Bronchial epithelial cell (primary cell): ENCODE measurements around the gene TXNRD2. TPM values are rescaled to one million over a fixed set of nuclear protein-coding genes. Genes with fewer than 3 reads are reported as not detected.

Experiments used
- DNase-seq: peaks from one replicate; pipeline ENCODE4 v3.0.0-alpha.2; 2010; ENCODE audit warnings: low read depth
- FAIRE-seq: peaks from 2 replicates; lab custom pipeline; 2011; peaks lifted over from hg19 to GRCh38; lab: Jason Lieb, UNC
- H3K27me3 ChIP-seq: 2 replicates; pipeline ENCODE4 v1.5.1; 2011; ENCODE audit warnings: low read length; ENCODE audit not compliant: control insufficient read depth, insufficient read depth
- H3K36me3 ChIP-seq: 2 replicates; pipeline ENCODE4 v1.5.1; 2011; ENCODE audit warnings: low read length; ENCODE audit not compliant: control insufficient read depth, insufficient read depth
- H3K4me3 ChIP-seq: 2 replicates; pipeline ENCODE4 v1.5.1; 2011; ENCODE audit warnings: mild to moderate bottlenecking, low read depth, low read length, control low read depth
- total RNA-seq: library from RNA; depleted of rRNA; stranded (reverse); fragments of >200 nt; gene quantifications from 2 replicates; pipeline ENCODE4 v1.2.1, GENCODE V29; 2014
- TF ChIP-seq, protein P1 (sequence below): IDR thresholded peaks from 2 replicates; pipeline ENCODE4 v1.5.1; 2011; ENCODE audit warnings: mild to moderate bottlenecking, moderate library complexity, low read length, control low read depth, inconsistent platforms; ENCODE audit not compliant: insufficient read depth, severe bottlenecking

The TXNRD2 gene
- total RNA-seq, 1 donor from 2014 or later = 12.9 TPM

DNA sequence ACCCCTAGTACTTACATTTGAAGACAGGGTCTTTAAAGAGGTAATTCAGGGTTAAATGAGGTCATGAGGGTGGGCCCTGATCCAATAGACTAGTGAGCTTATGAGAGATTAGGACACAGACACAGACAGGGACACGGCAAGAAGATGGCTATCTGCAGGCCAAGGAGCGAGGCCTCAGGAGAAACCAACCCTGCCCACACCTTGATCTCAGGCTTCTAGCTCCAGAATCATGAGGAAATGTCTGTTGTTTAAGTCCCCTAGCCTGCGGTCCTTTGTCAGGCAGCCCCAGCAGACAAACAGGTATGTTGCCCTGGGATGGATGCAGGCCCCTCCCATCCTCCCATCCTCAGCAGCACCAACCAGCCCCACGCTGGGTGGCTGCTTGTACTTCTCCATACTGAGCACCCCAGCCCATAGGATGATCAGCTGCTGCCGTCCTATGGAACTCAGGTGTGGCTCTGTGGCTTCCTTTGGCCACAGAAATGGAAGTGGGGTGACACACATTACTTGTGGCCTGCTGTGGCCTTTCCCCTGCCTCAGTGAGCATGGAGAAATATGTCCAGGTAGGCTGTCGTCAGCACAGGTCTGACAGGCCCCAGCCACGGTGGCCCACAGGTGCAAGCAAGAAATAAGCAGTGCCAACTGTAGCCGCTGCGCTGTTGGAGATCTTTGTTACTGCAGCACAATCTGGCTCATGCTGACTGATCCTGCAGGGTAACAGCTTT is 94.8 kb downstream of the TXNRD2 start:
- no peak for FAIRE-seq
- TF ChIP-seq, protein P1, sequence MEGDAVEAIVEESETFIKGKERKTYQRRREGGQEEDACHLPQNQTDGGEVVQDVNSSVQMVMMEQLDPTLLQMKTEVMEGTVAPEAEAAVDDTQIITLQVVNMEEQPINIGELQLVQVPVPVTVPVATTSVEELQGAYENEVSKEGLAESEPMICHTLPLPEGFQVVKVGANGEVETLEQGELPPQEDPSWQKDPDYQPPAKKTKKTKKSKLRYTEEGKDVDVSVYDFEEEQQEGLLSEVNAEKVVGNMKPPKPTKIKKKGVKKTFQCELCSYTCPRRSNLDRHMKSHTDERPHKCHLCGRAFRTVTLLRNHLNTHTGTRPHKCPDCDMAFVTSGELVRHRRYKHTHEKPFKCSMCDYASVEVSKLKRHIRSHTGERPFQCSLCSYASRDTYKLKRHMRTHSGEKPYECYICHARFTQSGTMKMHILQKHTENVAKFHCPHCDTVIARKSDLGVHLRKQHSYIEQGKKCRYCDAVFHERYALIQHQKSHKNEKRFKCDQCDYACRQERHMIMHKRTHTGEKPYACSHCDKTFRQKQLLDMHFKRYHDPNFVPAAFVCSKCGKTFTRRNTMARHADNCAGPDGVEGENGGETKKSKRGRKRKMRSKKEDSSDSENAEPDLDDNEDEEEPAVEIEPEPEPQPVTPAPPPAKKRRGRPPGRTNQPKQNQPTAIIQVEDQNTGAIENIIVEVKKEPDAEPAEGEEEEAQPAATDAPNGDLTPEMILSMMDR = no peak
- H3K4me3 ChIP-seq = no peak overlapping the region
- no peak for DNase-seq
- no peaks in the 10 kb centered on the region for H3K27me3 ChIP-seq
- H3K36me3 ChIP-seq = peaks cover 11% of the 10 kb centered on the region

DNA sequence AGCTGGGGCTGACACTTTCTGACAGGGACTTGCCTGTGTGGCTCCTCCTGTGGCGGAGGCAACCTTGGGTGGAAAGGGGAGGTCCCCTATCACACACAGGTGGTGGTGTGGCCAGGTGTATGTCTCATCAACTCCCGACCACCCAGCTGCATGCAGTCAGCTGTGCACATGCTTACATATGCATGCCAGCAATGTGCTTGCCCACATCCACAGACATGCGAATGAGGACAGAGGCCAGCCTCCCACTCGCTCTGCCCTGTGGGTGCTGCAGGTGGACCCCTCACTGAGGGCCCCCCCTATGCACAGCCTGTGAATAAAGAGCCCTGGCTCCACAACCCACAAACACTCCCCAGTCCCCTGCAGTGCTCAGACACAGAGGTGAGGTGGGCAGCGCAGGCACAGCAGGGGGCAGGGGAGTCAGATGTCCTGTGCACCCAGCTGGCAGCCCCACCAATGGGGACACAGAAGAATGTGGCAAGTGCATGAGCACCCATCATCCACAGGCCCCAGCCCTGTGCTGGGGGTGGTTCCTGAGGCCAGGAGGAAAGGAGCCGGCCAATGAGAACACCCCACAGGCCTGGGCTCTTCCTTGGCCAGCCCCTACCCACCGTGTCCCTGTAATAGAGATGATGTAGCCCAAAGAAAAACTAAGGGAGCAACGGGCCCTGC is 96.4 kb downstream of the TXNRD2 start:
- H3K27me3 ChIP-seq = no peaks in the 10 kb centered on the region
- TF ChIP-seq, protein P1 = no peak
- no peaks in the 10 kb centered on the region for H3K36me3 ChIP-seq
- H3K4me3 ChIP-seq = no peak overlapping the region
- FAIRE-seq (no peak), DNase-seq (no peak)

DNA sequence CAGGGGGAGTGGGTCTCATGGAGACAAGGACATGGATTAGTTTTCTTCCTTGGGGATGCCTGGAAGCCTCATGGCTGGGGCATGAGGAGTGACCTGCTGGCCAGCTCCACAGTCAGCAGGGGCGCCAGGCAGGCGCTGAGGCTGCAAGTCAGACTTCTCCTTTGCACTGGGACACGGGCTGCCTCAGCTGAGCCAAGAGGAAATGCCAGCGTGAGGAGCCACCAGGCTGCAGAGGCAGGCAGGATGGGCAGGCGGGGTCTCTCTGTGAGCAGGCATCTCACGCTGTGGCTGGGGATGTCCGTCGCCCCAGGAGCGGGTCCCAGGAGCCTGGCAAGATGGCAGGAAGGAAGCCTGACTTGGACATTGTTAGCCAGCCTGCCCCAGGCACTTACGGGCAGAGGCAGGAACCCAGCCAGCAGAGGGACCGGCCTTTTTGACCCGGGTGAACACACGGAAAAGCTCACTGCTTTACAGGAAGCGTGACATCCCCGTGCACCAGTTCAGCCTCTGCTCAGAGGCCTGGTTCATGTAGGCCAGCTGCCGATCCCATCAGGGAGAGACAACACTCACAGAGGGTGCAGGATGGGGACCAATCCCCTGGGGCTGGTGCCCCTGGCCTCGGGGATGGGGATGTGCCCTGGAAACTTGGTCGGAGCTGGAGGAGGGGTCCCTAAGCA is 97.1 kb downstream of the TXNRD2 start:
- Histone ChIP-seq H3K36me3 (no peaks in the 10 kb centered on the region), H3K4me3 (no peak overlapping the region), H3K27me3 (no peaks in the 10 kb centered on the region)
- no peak for FAIRE-seq
- peak; percentile 50 for DNase-seq
- TF ChIP-seq, protein P1 = peak; percentile 4

DNA sequence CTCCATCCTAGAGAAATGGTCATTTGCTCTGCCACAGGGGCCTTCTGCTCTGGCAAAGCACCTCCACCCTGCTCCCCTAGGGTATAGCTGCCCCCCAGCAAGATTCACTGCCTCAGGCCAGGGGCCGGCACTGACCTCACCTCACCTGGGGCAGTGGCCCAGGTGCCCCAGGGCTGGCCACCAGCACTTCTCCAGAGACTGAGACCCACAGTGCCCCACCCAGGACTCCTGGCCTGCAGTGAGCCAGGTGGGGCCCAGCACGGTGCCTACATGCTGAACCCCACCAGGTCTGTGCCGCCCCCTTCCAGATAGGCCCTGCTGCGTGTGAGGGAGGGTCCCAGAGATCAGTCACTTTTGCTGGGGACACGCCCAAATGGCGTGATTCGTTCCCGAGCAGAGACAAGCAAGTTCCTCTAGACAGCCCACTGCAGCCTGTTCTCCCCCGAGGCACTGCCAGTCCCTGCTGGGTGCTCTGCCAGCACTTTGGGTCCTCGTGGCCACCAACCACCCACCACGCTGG is 97.7 kb downstream of the TXNRD2 start:
- FAIRE-seq (no peak), DNase-seq (no peak)
- H3K4me3 ChIP-seq = no peak overlapping the region
- TF ChIP-seq, protein P1 = no peak
- no peaks in the 10 kb centered on the region for H3K36me3 ChIP-seq
- H3K27me3 ChIP-seq = no peaks in the 10 kb centered on the region

DNA sequence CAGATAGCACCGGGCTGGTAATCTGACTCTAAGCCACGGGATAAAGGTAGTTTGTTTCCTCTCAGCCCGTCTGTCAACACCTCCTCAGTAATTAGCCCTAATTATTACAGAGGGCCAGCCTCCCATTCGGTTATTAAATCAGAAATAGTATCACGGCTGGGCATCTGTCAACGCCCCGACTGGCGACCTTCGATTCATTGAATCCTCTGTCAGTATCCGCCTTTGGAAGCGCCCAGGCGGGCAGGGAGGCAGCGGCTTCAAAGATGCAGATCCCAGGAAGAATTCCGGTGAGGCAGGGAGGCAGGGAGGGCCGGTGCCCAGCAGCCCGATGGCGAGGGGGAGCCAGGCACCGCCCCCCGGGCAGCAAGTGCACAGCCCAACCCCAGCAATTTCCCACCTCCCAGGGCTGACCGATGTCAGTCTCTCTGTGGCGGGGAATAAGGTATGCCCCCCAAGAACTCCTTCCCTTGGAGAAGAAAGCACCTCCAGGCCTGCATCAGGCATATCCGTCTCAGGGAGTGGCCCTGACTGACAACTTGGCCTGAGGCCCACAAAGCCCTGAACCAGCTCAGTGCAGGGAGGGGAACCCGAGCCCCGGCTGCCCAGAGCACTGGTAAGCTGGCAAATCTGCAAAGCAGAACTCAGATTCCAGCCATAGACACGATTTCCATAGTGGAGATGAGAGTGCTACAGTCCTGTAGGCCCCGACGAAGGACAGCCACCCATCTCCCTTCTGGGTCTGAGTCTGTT is 98.3 kb downstream of the TXNRD2 start:
- no peak for DNase-seq
- no peak for FAIRE-seq
- no peaks in the 10 kb centered on the region for H3K36me3 ChIP-seq

More for the DNA sequence above, 98.3 kb downstream of the TXNRD2 start:
- TF ChIP-seq, protein P1 = no peak
- no peak overlapping the region for H3K4me3 ChIP-seq
- no peaks in the 10 kb centered on the region for H3K27me3 ChIP-seq
